Peyer's patch (tissue), 4 donors: Measurements from ENCODE around the gene MAP4K3.

Source experiments
- CTCF ChIP-seq, 6 experiments: fragments of 450-650 bp in 4 of 6; fragments of 200-600 bp in 2 of 6; sonication (generic) in 1 of 6; IDR thresholded peaks; one replicate each; pipeline ENCODE4 v1.5.1; 2017 to 2019; ENCODE audit warnings: antibody characterized with exemption in 6 of 6, mild to moderate bottlenecking in 3 of 6, moderate library complexity in 1 of 6
- POLR2A ChIP-seq, 2 donors: fragments of 450-650 bp; IDR thresholded peaks; one replicate each; pipeline ENCODE4 v1.5.1; 2017; ENCODE audit warnings: antibody characterized with exemption in 2 of 2, mild to moderate bottlenecking in 2 of 2, moderate library complexity in 2 of 2

GRCh38 chr2:39334978-39335377 lies 102.1 kb downstream of the MAP4K3 start:
- TF ChIP-seq CTCF (IDR thresholded peaks at IDR 0.05) (no peak), POLR2A (IDR thresholded peaks at IDR 0.05) (no peak)
